NCI-H2171 treated with DMSO at 0.1 percent for 48 hours (cell line): ENCODE data around the gene CALML3.

Experiments used
- DNase-seq: peaks from one replicate; lab custom pipeline; 2025; lab: John Stamatoyannopoulos, UW

CALML3 gene

GRCh38 chr10:5525561-5526341 lies 990 bp downstream of the CALML3 start:
- no peak for DNase-seq

GRCh38 chr10:5526691-5527331 lies 2.0 kb downstream of the CALML3 start:
- no peak for DNase-seq

GRCh38 chr10:5527332-5528200 lies 2.8 kb downstream of the CALML3 start:
- DNase-seq, result no peak

DNA sequence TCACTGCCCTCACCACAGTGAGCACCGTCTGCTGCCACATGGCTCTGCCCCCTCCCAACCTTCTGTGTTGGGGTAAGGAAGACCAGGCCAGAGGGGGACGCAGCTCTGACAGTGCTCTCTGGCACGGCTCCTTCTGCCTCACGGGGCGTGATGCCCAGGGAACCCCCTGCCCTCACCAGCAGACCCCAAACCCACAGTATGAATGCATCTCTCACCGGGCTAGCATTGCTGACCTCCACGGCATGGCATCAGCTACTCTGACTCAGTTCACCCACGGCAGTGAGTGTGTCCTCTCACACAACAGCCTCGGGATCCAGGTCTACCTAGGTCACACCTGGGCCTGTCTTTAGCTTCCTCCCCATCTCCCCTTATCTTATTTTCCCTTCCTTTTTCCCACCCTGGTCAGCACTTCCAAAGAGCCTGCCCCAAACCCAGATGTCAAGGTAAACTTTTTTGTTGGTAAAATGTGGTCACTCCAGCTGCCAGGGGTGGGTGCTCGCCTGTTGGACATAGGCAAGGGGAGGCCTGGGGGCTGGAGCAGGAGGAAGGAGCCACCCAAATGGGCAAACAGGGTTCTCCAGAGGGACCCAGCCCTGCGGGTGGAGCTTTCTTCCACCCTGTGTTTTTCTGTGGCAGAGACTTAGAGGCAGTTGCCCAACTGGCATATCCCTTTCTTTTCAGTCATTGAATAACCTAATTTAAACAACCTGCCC lies 4.4 kb downstream of the CALML3 start:
- no peak for DNase-seq

DNA sequence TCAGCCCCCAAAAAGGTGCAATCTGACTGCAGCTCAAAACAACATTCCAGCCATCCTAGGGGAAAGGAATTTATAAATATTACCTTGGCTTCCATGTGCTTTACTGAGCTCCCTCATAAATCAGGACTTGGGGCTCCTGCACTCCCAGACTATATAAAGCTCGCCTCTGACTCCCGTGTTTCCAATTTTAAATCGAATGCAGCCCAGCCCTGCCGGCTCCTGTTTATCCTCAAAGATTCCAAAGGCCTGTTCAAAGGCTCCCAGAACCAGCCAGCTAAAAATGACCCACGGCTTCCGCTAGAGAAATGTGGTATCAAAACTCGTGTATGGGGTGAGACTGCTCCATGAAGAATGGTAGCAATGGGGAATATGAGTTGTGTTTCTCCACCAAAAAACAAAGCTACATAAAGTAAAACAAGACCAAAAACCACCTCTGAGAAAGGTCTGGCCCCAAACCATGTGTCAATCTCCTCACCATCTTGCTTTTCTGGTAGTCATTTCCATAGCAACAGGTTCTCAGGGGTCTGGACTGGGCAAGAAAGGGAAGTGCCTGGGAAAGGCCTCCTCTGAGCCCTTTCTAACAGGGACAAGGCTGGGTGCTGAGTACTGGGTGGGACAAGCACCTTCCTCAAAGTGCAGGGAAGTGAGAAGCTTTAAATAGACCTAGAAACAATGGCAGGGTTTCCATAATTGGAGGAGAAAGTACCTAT lies 5.1 kb downstream of the CALML3 start:
- DNase-seq, result no peak

DNA sequence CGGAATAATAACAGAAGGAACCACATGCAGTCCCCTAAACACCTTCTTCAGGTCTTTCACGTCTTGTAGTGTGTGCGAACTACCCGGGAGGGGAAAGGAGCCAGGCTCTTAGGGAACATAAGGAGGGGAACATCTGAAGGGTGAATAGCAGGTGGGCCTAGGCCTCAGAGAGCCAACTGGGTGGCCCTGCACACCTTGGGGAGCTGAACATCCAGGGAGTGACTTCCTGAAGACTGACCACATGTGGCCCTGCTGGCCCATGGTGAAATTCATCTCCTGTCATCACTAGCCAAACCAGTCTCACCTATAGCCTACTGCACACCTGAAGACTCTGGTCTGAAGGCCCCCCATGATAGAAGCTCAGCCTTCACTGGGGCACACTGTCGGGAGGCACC lies 5.6 kb downstream of the CALML3 start:
- no peak for DNase-seq

GRCh38 chr10:5530846-5531557 lies 6.2 kb downstream of the CALML3 start:
- DNase-seq, result no peak

DNA sequence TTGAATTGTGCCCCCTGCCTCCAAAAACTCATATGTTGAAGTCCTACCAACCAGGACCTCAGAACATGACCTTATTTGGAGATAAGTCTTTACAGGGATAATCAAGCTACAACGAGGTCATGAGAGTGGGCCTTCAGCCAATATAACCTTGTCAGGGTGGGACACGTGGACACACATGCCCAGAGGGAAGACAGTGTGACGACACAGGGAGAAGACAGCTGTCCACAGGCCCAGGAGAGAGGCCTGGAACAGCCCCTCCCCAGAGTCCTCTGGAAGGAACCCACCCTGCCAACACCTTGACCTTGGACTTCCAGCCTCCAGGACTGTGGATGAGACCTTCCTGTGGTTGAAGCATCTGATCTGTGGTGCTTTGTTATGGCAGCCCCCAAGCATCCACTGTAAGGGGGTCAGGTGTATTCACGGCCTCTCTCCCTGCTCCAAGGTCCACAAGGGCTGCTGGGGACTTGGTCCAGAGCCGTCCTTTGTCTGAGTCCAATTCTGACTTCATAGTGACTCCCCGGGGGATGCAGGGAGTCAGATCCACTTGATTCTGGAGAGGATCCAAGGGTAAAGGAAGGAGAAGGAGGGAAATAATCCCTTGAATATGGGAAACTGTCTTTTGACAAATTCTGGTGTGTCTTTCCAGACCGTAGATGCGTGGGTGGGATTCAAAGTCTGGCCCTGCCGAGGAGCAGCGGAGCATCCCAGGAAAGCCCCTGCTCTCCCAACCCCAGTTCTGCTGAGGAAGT lies 7.0 kb downstream of the CALML3 start:
- no peak for DNase-seq

DNA sequence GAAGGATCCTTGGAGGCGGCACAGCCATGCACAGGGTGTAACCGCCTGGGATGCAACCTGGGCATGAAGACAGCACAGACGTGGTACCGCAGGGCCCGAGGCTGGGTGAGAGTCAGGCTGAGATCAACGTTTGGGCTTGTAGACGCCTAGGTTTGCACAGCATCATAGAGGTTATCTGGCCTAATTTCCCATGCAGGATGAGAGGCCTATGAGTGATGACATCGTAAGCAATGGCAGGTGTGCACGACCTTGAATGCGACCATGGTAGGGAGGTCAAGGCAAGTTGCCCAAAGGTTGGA lies 7.5 kb downstream of the CALML3 start:
- DNase-seq, result no peak

GRCh38 chr10:5532618-5533097 lies 7.9 kb downstream of the CALML3 start:
- DNase-seq, result no peak

DNA sequence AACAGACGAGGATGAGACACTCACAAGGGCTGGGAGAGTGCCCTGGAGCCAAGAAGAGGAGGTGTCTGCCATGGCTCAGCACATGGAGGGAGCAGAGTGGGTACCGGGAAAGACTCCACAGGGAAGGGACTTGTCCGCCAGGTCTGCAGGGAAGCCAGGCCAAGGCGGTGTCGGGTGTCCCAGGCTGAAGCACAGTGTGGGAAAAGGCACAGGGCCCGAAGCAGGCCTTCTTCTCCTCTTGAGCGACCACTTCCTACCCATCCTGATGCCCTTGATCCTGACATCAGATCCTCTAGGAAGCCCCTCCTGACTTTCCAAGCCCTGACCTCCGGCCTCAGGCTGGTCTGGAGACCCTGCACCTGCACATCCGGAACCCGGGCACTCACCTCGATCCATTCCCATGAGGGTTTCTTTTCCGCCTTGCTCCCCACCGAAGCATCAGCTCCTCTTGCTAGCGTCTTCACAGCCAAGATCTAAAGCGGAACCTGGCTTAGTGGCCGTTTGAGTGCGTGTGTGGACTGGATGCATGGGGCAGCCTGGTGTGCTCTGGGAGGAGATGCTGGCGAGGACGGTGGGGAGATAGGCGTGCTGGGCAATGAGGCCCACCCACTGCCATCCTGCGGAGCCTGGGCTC lies 8.5 kb downstream of the CALML3 start:
- no peak for DNase-seq

DNA sequence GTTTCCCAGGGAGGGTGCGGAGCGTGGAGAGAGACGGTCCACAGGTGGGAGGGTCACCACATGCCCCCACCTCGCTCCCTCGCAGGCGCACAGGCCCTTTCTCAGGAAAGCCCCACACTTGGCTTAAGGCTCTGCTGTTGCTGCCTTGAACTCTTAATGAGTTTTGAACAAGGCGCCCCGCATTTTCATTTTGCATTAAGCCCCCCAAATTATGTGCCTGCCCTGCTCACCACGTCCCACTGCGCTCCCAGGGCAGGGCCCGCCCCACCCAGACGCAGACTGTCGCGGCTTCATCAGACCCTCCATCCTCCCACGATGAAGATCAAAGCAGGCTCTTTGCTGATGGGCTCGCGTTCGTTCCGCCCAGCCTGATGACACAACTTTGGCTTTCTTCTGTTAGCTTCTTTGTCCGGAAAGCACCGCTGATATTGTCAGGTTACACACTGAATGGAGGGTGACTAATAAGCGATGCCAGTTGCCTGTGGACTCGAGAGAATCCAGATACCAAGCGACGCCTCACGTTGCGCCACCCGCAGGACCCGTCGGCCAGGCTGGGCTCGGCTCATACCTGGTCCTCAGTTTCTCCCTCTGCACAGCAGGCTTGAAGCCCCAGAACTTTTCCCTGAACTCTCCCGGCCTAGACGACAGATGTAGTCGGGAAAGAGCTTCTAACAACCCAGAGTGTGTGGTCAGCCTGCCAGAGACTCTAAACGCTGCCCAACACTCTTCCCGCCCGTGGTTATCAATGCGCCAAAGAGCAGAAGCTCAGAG lies 9.5 kb downstream of the CALML3 start:
- DNase-seq, result no peak

DNA sequence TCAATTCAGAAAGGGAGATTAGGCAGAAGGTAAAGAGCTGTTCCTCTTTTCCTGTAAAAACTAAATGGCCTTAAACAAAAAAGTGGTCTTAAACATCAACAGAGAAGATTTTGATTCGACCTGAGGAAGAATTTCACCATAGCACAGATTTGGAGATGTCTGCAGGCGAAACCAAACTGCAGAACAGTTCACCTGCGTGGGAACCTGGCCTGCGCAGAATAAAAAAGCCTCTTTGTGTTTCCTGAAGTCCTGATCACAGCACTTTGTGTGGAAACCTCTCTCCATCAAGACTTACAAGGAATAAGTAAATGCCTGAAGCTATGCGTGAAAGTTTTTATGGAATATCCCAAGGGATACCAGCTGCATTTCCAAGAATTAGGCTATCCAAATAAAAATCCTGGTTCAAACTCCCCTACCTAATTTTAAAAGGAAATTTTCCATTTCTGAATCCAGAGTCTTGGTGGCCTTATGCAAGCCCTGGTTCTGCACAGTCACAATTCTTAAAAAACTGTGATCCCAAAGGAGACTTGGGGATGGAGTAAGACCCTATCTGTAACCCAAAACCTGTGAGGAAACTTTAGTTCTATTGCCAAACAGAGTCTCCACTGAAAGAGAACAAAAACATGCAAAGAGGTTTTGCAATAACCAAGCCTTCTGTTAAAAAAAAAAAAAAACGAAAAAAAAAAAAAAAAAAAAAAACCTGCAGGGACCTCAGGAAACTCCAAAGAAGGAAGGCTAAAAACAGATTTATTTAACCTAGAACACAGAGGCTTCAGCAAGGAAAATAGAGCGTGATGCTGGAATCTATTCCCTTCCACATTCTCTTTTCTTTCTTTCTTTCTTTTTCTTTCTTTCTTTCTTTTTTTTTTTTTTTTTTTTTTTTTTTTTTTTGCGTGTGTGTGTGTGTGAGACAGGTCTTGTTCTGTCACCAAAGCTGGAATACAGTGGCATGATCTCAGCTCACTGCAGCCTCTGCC lies 10.4 kb downstream of the CALML3 start:
- peak; percentile 3 for DNase-seq

DNA sequence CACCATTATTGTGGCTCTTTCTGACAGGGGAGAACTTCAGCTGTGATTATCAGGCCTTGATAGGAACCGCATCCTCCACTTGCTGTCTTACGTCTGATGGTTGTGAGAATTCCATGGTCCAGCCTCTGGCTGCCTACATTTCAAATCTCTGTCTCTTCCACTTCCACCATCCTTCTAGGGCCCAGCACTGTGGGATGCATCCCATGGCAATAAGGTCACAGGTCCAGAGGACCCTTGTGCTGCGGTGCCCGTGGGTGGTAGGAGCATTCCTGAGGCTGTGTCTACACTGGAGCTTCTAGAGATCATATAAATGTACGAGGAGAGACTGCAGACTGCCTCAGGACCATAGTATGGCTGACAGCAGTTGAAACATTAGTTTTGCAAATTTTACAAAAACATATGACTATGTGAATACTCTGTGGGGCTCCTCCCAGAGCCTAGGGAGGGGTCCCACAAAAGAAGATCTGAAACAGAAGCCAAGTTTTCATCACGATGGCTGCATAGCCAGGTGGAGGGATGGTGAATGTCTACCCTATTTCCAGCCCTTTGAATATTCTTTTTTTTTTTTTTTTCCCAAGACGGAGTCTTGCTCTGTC lies 11.8 kb downstream of the CALML3 start:
- no peak for DNase-seq

GRCh38 chr10:5537684-5538083 lies 12.9 kb downstream of the CALML3 start:
- no peak for DNase-seq

- no peak for DNase-seq
These were observed 13.7 kb downstream of the CALML3 start for GRCh38 chr10:5538446-5538845.
